Esophagus muscularis mucosa (tissue), 3 donors: ENCODE measurements around the gene HHIPL1.

ENCODE experiments used
- POLR2A ChIP-seq: fragments of 450-650 bp; IDR thresholded peaks from one replicate; pipeline ENCODE4 v1.6.1; 2017; ENCODE audit warnings: antibody characterized with exemption, moderate library complexity, mild to moderate bottlenecking, low read depth
- POLR2AphosphoS5 ChIP-seq, 2 donors: sonication (generic); formaldehyde crosslinking; IDR thresholded peaks; one replicate each; pipeline ENCODE4 v1.6.1; 2017; ENCODE audit warnings: antibody characterized with exemption in 2 of 2
- TF ChIP-seq, protein P1 (sequence below), 3 experiments: fragments of 200-600 bp in 2 of 3; fragments of 450-650 bp in 1 of 3; sonication (generic) in 2 of 3; IDR thresholded peaks; one replicate each; pipeline ENCODE4 v1.5.1; 2017 to 2019; ENCODE audit warnings: antibody characterized with exemption in 3 of 3, mild to moderate bottlenecking in 2 of 3, moderate library complexity in 1 of 3

GRCh38 chr14:99715266-99716000, 70.5 kb downstream of the HHIPL1 start:
- TF ChIP-seq, protein P1, sequence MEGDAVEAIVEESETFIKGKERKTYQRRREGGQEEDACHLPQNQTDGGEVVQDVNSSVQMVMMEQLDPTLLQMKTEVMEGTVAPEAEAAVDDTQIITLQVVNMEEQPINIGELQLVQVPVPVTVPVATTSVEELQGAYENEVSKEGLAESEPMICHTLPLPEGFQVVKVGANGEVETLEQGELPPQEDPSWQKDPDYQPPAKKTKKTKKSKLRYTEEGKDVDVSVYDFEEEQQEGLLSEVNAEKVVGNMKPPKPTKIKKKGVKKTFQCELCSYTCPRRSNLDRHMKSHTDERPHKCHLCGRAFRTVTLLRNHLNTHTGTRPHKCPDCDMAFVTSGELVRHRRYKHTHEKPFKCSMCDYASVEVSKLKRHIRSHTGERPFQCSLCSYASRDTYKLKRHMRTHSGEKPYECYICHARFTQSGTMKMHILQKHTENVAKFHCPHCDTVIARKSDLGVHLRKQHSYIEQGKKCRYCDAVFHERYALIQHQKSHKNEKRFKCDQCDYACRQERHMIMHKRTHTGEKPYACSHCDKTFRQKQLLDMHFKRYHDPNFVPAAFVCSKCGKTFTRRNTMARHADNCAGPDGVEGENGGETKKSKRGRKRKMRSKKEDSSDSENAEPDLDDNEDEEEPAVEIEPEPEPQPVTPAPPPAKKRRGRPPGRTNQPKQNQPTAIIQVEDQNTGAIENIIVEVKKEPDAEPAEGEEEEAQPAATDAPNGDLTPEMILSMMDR (IDR thresholded peaks at IDR 0.05) = no peak
- TF ChIP-seq POLR2A (no peak), POLR2AphosphoS5 (IDR thresholded peaks at IDR 0.05) (no peak)
